HG03520 (cell line): Measurements from ENCODE around the gene TCTA.
"Not testable (repeated sequence)": the region's sequence is repeated elsewhere in the genome, so short reads cannot be mapped to it uniquely, and the experiment has no call there.

Source experiments
- ATAC-seq: cut with Tn5 transposase; IDR thresholded peaks from one replicate; pipeline ENCODE4 v1.9.1; 2021; ENCODE audit warnings: mild to moderate bottlenecking, moderate library complexity; ENCODE audit not compliant: unreplicated experiment

The TCTA gene

GRCh38 chr3:49411968-49412631 lies at the start of gene TCTA, which contains the start of gene RHOA:
TCTA (plus strand) TSS chr3:49412423; CDS start chr3:49412427, 4 bp downstream.
RHOA (minus strand) TSS chr3:49411976; CDS start chr3:49375589, 36,387 bp downstream.
- ATAC-seq: peak; percentile 64

- no peak for ATAC-seq
These were observed 49.7 kb upstream of the TCTA start for GRCh38 chr3:49362561-49362960.

- no peak for ATAC-seq
These were observed 41.5 kb upstream of the TCTA start for GRCh38 chr3:49370585-49371290.

- no peak for ATAC-seq
These were observed 40.3 kb upstream of the TCTA start for GRCh38 chr3:49371946-49372345.

GRCh38 chr3:49377483-49377882 lies 34.7 kb upstream of the TCTA start:
- no peak for ATAC-seq

- ATAC-seq: no peak
These were observed 33.9 kb upstream of the TCTA start for GRCh38 chr3:49378249-49378895.

GRCh38 chr3:49383387-49383786 lies 28.8 kb upstream of the TCTA start:
- ATAC-seq: no peak

GRCh38 chr3:49385617-49386016 lies 26.6 kb upstream of the TCTA start:
- no peak for ATAC-seq

GRCh38 chr3:49386056-49386756 lies 26.0 kb upstream of the TCTA start:
- no peak for ATAC-seq

- ATAC-seq: no peak
These were observed 24.5 kb upstream of the TCTA start for GRCh38 chr3:49387721-49388120.

- ATAC-seq: no peak
These were observed 23.9 kb upstream of the TCTA start for GRCh38 chr3:49388289-49388820.

- ATAC-seq: no peak
These were observed 22.9 kb upstream of the TCTA start for GRCh38 chr3:49389297-49389696.

- not testable (repeated sequence) for ATAC-seq
These were observed 20.9 kb upstream of the TCTA start for GRCh38 chr3:49391310-49391709.

GRCh38 chr3:49397470-49397869 lies 14.8 kb upstream of the TCTA start:
- no peak for ATAC-seq

GRCh38 chr3:49399461-49399860 lies 12.8 kb upstream of the TCTA start:
- no peak for ATAC-seq

GRCh38 chr3:49401766-49402165 lies 10.5 kb upstream of the TCTA start:
- no peak for ATAC-seq

GRCh38 chr3:49403891-49404290 lies 8.3 kb upstream of the TCTA start:
- no peak for ATAC-seq

GRCh38 chr3:49405570-49405969 lies 6.7 kb upstream of the TCTA start:
- ATAC-seq: not testable (repeated sequence)

- ATAC-seq: no peak
These were observed 5.4 kb upstream of the TCTA start for GRCh38 chr3:49406571-49407565.
